ENCODE data around the gene CCDC184.

The CCDC184 gene

DNA sequence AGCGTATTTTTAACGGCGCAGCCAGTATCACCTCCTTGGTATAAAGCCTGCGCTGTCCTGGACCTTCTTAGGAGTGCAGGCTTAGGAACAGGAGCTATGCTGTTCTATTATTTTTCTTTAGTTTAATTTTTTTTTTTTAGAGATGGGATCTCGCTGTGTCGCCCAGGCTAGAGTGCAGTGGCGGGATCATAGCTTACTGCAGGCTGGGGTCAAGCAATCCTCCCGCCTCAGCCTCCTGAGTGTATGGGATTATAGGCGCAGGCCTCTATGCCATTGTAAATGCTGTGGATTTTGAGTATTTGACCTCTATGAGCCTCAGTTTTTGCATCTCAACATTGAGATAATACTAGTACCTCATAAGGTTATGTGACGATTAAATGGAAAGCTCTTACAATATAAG, 15.5 kb downstream of the CCDC184 start:
- TF ChIP-seq ZC3H10 (CRISPR knock-in tag; IDR thresholded peaks at IDR 0.05) (no peak), ZNF8 (CRISPR knock-in tag; IDR thresholded peaks at IDR 0.05) (no peak), TSHZ2 (CRISPR knock-in tag; IDR thresholded peaks at IDR 0.05) (no peak), CSDC2 (CRISPR knock-in tag; IDR thresholded peaks at IDR 0.05) (no peak), OSR1 (CRISPR knock-in tag; IDR thresholded peaks at IDR 0.05) (no peak), ZNF565 (CRISPR knock-in tag; conservative IDR thresholded peaks at IDR 0.05; ENCODE audit: low read depth) (no peak), SNAI2 (CRISPR knock-in tag; IDR thresholded peaks at IDR 0.05) (no peak), ZFP3 (CRISPR knock-in tag; IDR thresholded peaks at IDR 0.05) (no peak), PATZ1 (CRISPR knock-in tag; IDR thresholded peaks at IDR 0.05; ENCODE audit: borderline replicate concordance) (no peak), PPARA (CRISPR knock-in tag; IDR thresholded peaks at IDR 0.05; ENCODE audit: borderline replicate concordance) (no peak), ARNTL (CRISPR knock-in tag; IDR thresholded peaks at IDR 0.05; ENCODE audit: borderline replicate concordance, low read depth) (no peak), ESRRG (CRISPR knock-in tag; IDR thresholded peaks at IDR 0.05) (no peak)
- TF ChIP-seq, protein P1, sequence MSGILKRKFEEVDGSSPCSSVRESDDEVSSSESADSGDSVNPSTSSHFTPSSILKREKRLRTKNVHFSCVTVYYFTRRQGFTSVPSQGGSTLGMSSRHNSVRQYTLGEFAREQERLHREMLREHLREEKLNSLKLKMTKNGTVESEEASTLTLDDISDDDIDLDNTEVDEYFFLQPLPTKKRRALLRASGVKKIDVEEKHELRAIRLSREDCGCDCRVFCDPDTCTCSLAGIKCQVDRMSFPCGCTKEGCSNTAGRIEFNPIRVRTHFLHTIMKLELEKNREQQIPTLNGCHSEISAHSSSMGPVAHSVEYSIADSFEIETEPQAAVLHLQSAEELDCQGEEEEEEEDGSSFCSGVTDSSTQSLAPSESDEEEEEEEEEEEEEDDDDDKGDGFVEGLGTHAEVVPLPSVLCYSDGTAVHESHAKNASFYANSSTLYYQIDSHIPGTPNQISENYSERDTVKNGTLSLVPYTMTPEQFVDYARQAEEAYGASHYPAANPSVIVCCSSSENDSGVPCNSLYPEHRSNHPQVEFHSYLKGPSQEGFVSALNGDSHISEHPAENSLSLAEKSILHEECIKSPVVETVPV (CRISPR knock-in tag; IDR thresholded peaks at IDR 0.05): no peak
- TF ChIP-seq, protein P2, sequence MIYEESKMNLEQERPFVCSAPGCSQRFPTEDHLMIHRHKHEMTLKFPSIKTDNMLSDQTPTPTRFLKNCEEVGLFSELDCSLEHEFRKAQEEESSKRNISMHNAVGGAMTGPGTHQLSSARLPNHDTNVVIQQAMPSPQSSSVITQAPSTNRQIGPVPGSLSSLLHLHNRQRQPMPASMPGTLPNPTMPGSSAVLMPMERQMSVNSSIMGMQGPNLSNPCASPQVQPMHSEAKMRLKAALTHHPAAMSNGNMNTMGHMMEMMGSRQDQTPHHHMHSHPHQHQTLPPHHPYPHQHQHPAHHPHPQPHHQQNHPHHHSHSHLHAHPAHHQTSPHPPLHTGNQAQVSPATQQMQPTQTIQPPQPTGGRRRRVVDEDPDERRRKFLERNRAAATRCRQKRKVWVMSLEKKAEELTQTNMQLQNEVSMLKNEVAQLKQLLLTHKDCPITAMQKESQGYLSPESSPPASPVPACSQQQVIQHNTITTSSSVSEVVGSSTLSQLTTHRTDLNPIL (CRISPR knock-in tag; IDR thresholded peaks at IDR 0.05; ENCODE audit: low read depth): no peak
- ATAC-seq: no peak

- no peak for TF ChIP-seq TSHZ2 (CRISPR knock-in tag; IDR thresholded peaks at IDR 0.05)
- TF ChIP-seq TCF4 (CRISPR knock-in tag; IDR thresholded peaks at IDR 0.05; ENCODE audit: borderline replicate concordance): no peak
- TF ChIP-seq, protein P1 (CRISPR knock-in tag; IDR thresholded peaks at IDR 0.05): no peak
- no peak for ATAC-seq
Observed at GRCh38 chr12:48199774-48200221, 16.4 kb downstream of the CCDC184 start.

DNA sequence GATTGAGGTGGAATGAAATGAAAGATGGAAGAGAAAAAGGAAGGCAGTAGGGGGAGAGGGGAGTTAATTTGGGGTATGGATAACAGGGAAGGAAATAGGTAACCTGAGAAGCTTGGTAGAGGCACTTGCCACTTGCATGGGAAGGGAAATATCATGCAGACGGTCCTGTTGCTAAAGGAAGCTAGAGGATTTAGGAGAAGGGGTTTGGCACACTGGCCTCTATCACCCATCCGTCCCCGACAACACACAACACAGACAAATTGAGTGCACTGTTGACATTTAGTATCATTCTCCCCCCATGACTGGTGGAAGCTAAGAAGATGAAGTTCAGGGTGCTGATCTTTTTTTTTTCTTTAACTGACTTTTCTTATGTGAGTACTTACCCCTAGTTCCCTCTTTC, 17.6 kb downstream of the CCDC184 start:
- TF ChIP-seq ZNF565 (CRISPR knock-in tag; conservative IDR thresholded peaks at IDR 0.05; ENCODE audit: low read depth): no peak
- TF ChIP-seq OSR1 (CRISPR knock-in tag; IDR thresholded peaks at IDR 0.05): no peak
- TF ChIP-seq TCF4 (CRISPR knock-in tag; IDR thresholded peaks at IDR 0.05; ENCODE audit: borderline replicate concordance): no peak
- no peak for TF ChIP-seq ISL1 (CRISPR knock-in tag; IDR thresholded peaks at IDR 0.05)

More for the DNA sequence above, 17.6 kb downstream of the CCDC184 start:
- no peak for ATAC-seq

All from SK-N-SH treated with all-trans-retinoic acid at 6 μM for 48 hours (cell line).